SK-N-SH treated with all-trans-retinoic acid at 6 μM for 48 hours (cell line): ENCODE measurements around the gene SUCO.

ENCODE experiments used
- ATAC-seq: fragments of 200-7000 bp; cut with Tn5 transposase; 3 replicates; pipeline ENCODE4 v1.9.1; 2020; ENCODE audit warnings: mild to moderate bottlenecking, moderate library complexity
- BACH2 ChIP-seq: fragments of 250-450 bp; sonication (Bioruptor Pico); IDR thresholded peaks from 2 replicates; pipeline ENCODE4 v1.9.0; 2021; ENCODE audit warnings: mild to moderate bottlenecking, borderline replicate concordance
- CREB5 ChIP-seq: fragments of 250-450 bp; sonication (Bioruptor Pico); IDR thresholded peaks from 2 replicates; pipeline ENCODE4 v1.5.1; 2020; ENCODE audit warnings: low read depth, mild to moderate bottlenecking, moderate library complexity
- CSDC2 ChIP-seq: fragments of 250-450 bp; sonication (Bioruptor Pico); IDR thresholded peaks from 2 replicates; pipeline ENCODE4 v1.5.0; 2020; ENCODE audit warnings: mild to moderate bottlenecking, moderate library complexity
- ESRRG ChIP-seq: fragments of 250-450 bp; sonication (Bioruptor Pico); IDR thresholded peaks from 2 replicates; pipeline ENCODE4 v1.6.1; 2021; ENCODE audit warnings: mild to moderate bottlenecking
- GLIS3 ChIP-seq: fragments of 250-450 bp; sonication (Bioruptor Pico); IDR thresholded peaks from 2 replicates; pipeline ENCODE4 v1.5.0; 2020; ENCODE audit warnings: mild to moderate bottlenecking, moderate library complexity
- ISL1 ChIP-seq: fragments of 250-450 bp; sonication (Bioruptor Pico); IDR thresholded peaks from 2 replicates; pipeline ENCODE4 v2.1.2; 2022; ENCODE audit warnings: mild to moderate bottlenecking, moderate library complexity
- OSR1 ChIP-seq: fragments of 250-450 bp; sonication (Bioruptor Pico); IDR thresholded peaks from 2 replicates; pipeline ENCODE4 v1.8.0; 2022; ENCODE audit warnings: moderate library complexity, mild to moderate bottlenecking, inconsistent platforms
- PPARA ChIP-seq: fragments of 250-450 bp; sonication (Bioruptor Pico); IDR thresholded peaks from 2 replicates; pipeline ENCODE4 v1.5.0; 2020; ENCODE audit warnings: mild to moderate bottlenecking, borderline replicate concordance
- RARB ChIP-seq: fragments of 250-450 bp; sonication (Bioruptor Pico); IDR thresholded peaks from 2 replicates; pipeline ENCODE4 v1.8.0; 2021; ENCODE audit warnings: mild to moderate bottlenecking, moderate library complexity
- SNAI2 ChIP-seq: fragments of 250-450 bp; sonication (Bioruptor Pico); IDR thresholded peaks from 2 replicates; pipeline ENCODE4 v1.5.0; 2020; ENCODE audit warnings: mild to moderate bottlenecking, moderate library complexity
- TCF4 ChIP-seq: fragments of 250-450 bp; sonication (Bioruptor Pico); IDR thresholded peaks from 2 replicates; pipeline ENCODE4 v1.8.0; 2021; ENCODE audit warnings: mild to moderate bottlenecking, moderate library complexity, borderline replicate concordance
- TOX ChIP-seq: fragments of 250-450 bp; sonication (Bioruptor Pico); IDR thresholded peaks from 2 replicates; pipeline ENCODE4 v1.8.0; 2021; ENCODE audit warnings: mild to moderate bottlenecking, moderate library complexity, borderline replicate concordance
- TSHZ2 ChIP-seq: fragments of 250-450 bp; sonication (Bioruptor Pico); IDR thresholded peaks from 2 replicates; pipeline ENCODE4 v1.5.0; 2020; ENCODE audit warnings: mild to moderate bottlenecking, moderate library complexity
- ZC3H10 ChIP-seq: fragments of 250-450 bp; sonication (Bioruptor Pico); IDR thresholded peaks from 2 replicates; pipeline ENCODE4 v1.5.1; 2021; ENCODE audit warnings: mild to moderate bottlenecking, moderate library complexity
- ZFP30 ChIP-seq: fragments of 450-650 bp; formaldehyde crosslinking; IDR thresholded peaks from 2 replicates; pipeline ENCODE4 v1.5.0; 2022; ENCODE audit warnings: mild to moderate bottlenecking, moderate library complexity
- ZNF565 ChIP-seq: fragments of 450-650 bp; formaldehyde crosslinking; conservative IDR thresholded peaks from 2 replicates; pipeline ENCODE4 v1.5.0; 2020; ENCODE audit warnings: low read depth, mild to moderate bottlenecking, moderate library complexity
- ZNF70 ChIP-seq: fragments of 450-650 bp; formaldehyde crosslinking; IDR thresholded peaks from 2 replicates; pipeline ENCODE4 v1.5.0; 2020; ENCODE audit warnings: mild to moderate bottlenecking, moderate library complexity
- ZNF8 ChIP-seq: fragments of 450-650 bp; formaldehyde crosslinking; IDR thresholded peaks from 2 replicates; pipeline ENCODE4 v1.5.0; 2020; ENCODE audit warnings: mild to moderate bottlenecking, moderate library complexity
- TF ChIP-seq, protein P1 (sequence below): fragments of 250-450 bp; sonication (Bioruptor Pico); IDR thresholded peaks from 2 replicates; pipeline ENCODE4 v1.5.1; 2021; ENCODE audit warnings: mild to moderate bottlenecking, moderate library complexity
- TF ChIP-seq, protein P2 (sequence below): fragments of 250-450 bp; sonication (Bioruptor Pico); IDR thresholded peaks from 2 replicates; pipeline ENCODE4 v1.8.0; 2020; ENCODE audit warnings: mild to moderate bottlenecking, moderate library complexity, borderline replicate concordance

Gene SUCO

GRCh38 chr1:172484252-172484651 lies 48.7 kb upstream of the SUCO start (continued):
- TF ChIP-seq, protein P1, sequence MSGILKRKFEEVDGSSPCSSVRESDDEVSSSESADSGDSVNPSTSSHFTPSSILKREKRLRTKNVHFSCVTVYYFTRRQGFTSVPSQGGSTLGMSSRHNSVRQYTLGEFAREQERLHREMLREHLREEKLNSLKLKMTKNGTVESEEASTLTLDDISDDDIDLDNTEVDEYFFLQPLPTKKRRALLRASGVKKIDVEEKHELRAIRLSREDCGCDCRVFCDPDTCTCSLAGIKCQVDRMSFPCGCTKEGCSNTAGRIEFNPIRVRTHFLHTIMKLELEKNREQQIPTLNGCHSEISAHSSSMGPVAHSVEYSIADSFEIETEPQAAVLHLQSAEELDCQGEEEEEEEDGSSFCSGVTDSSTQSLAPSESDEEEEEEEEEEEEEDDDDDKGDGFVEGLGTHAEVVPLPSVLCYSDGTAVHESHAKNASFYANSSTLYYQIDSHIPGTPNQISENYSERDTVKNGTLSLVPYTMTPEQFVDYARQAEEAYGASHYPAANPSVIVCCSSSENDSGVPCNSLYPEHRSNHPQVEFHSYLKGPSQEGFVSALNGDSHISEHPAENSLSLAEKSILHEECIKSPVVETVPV (CRISPR knock-in tag), result no peak
- TF ChIP-seq ISL1 (CRISPR knock-in tag), result no peak
- no peak for TF ChIP-seq ZFP30
- TF ChIP-seq PPARA (CRISPR knock-in tag), result no peak

- ATAC-seq, result no peak
- no peak for TF ChIP-seq ZNF565 (CRISPR knock-in tag)
- TF ChIP-seq ISL1 (CRISPR knock-in tag), result no peak
- TF ChIP-seq PPARA (CRISPR knock-in tag), result no peak
- TF ChIP-seq ESRRG, result no peak
- TF ChIP-seq GLIS3 (CRISPR knock-in tag), result no peak
- TF ChIP-seq ZNF70, result no peak
- no peak for TF ChIP-seq TSHZ2 (CRISPR knock-in tag)
- no peak for TF ChIP-seq TOX
- no peak for TF ChIP-seq BACH2 (CRISPR knock-in tag)
- TF ChIP-seq, all 23 proteins: peak for 0
Observed at GRCh38 chr1:172485626-172486025, 47.3 kb upstream of the SUCO start.

DNA sequence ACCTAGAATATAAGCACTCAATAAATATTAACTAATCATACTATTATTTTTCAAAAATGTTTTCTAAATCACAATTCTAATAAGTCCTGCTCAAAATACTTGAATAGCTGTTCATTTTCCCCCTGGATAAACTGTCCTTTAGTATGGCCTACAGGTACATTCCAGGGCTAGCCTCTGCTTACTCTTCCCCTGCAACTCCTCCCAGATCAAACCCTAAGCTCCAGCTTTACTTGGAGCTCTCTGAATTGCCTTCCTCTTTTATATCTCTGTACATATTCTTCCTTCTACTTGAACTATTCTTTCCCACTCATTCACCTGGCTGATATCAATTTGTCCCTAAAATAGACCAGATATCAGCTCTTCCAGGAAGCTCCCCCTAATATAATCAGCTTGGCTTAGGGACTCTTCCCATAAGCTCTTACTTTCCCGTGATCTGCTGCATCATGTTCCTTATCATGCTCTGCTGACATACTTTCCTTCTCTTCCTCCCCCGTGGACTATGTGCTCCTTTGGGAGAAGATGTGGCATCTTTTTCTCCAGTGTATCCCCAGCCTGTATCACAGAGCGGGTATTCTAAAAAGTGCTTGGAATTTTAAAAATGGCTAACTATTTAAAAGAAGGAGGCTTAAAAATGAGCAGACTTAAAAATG lies 46.0 kb upstream of the SUCO start:
- TF ChIP-seq TSHZ2 (CRISPR knock-in tag) (no peak), SNAI2 (CRISPR knock-in tag) (no peak), ZFP30 (no peak), ZNF8 (no peak), OSR1 (no peak), CSDC2 (no peak), PPARA (CRISPR knock-in tag) (no peak), TOX (no peak), ZNF565 (CRISPR knock-in tag) (no peak), BACH2 (CRISPR knock-in tag) (no peak), ZC3H10 (no peak), TCF4 (CRISPR knock-in tag) (no peak), GLIS3 (CRISPR knock-in tag) (no peak)
- TF ChIP-seq, protein P2, sequence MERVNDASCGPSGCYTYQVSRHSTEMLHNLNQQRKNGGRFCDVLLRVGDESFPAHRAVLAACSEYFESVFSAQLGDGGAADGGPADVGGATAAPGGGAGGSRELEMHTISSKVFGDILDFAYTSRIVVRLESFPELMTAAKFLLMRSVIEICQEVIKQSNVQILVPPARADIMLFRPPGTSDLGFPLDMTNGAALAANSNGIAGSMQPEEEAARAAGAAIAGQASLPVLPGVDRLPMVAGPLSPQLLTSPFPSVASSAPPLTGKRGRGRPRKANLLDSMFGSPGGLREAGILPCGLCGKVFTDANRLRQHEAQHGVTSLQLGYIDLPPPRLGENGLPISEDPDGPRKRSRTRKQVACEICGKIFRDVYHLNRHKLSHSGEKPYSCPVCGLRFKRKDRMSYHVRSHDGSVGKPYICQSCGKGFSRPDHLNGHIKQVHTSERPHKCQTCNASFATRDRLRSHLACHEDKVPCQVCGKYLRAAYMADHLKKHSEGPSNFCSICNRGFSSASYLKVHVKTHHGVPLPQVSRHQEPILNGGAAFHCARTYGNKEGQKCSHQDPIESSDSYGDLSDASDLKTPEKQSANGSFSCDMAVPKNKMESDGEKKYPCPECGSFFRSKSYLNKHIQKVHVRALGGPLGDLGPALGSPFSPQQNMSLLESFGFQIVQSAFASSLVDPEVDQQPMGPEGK, result no peak
- no peak for ATAC-seq

DNA sequence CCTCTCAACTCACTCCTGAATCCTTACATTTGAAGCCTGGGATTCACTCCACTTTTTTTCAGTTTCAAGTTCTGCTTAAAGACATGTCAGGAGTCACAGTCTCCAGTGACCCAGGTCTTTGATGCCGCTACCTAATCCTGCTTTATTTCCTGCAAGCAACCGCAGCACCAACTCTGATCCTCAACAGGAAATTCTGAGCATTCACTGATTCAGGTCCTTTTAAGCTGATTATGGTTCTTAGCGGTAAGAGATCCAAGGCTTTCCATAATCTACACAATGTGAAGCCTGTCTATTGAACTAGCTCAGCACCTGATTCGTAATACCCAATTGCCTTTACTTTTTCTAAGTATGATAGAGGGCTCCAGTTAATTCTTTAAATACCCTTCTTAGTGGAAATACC lies 45.4 kb upstream of the SUCO start:
- TF ChIP-seq ZFP30 (no peak), RARB (no peak), CREB5 (no peak)
- TF ChIP-seq, all 23 proteins: peak for 0
- ATAC-seq, result no peak; the same call in 2 of the 3 replicates
